GM23338 (cell line): Measurements from ENCODE around the gene RXRG. TPM values are rescaled to one million over a fixed set of nuclear protein-coding genes. Genes with fewer than 3 reads are reported as not detected.

ENCODE experiments used
- ATAC-seq: fragments of 200-7000 bp; cut with Tn5 transposase; 3 replicates; pipeline ENCODE4 v1.9.1; 2020
- DNase-seq: peaks from one replicate; pipeline ENCODE4 v3.0.0-alpha.2; 2015; ENCODE audit warnings: low spot score
- H2AFZ ChIP-seq: fragments of 200-600 bp; sonication (generic); 2 replicates; pipeline ENCODE4 v1.8.0; 2016; ENCODE audit warnings: antibody characterized with exemption, mild to moderate bottlenecking, moderate library complexity
- H3F3A ChIP-seq: fragments of 200-600 bp; sonication (generic); replicated peaks from 2 replicates; pipeline ENCODE4 v1.8.0; 2017; ENCODE audit warnings: antibody characterized with exemption, mixed run types, low read depth
- H3K27ac ChIP-seq: fragments of 200-600 bp; sonication (generic); 2 replicates; pipeline ENCODE4 v1.6.1; 2016; ENCODE audit warnings: low read depth
- H3K27me3 ChIP-seq: fragments of 200-600 bp; sonication (generic); 2 replicates; pipeline ENCODE4 v1.8.0; 2016; ENCODE audit warnings: mild to moderate bottlenecking, mixed run types, moderate library complexity; ENCODE audit not compliant: insufficient read depth
- H3K36me3 ChIP-seq: fragments of 200-600 bp; sonication (generic); 2 replicates; pipeline ENCODE4 v1.8.0; 2016; ENCODE audit warnings: mild to moderate bottlenecking; ENCODE audit not compliant: insufficient read depth
- H3K4me1 ChIP-seq: fragments of 200-600 bp; sonication (generic); 2 replicates; pipeline ENCODE4 v1.8.0; 2016; ENCODE audit warnings: mild to moderate bottlenecking, moderate library complexity; ENCODE audit not compliant: insufficient read depth
- H3K4me2 ChIP-seq: fragments of 200-600 bp; sonication (generic); 2 replicates; pipeline ENCODE4 v1.7.1; 2017; ENCODE audit warnings: mixed run types
- H3K4me3 ChIP-seq: fragments of 200-600 bp; sonication (generic); 2 replicates; pipeline ENCODE4 v1.6.1; 2016; ENCODE audit warnings: mixed run types
- H3K79me2 ChIP-seq: fragments of 200-600 bp; sonication (generic); replicated peaks from 2 replicates; pipeline ENCODE4 v1.8.0; 2017; ENCODE audit warnings: mild to moderate bottlenecking; ENCODE audit not compliant: insufficient read depth
- H3K9me2 ChIP-seq: fragments of 200-600 bp; sonication (generic); 2 replicates; pipeline ENCODE4 v1.8.0; 2017; ENCODE audit not compliant: insufficient read depth
- H4K20me1 ChIP-seq: fragments of 200-600 bp; sonication (generic); replicated peaks from 2 replicates; pipeline ENCODE4 v1.8.0; 2017; ENCODE audit warnings: mild to moderate bottlenecking; ENCODE audit not compliant: insufficient read depth
- H3K27ac Mint-ChIP-seq: 2 replicates; pipeline ENCODE4 v1.8.0; 2020; ENCODE audit warnings: inconsistent platforms, mild to moderate bottlenecking, moderate library complexity, mixed read lengths
- H3K27me3 Mint-ChIP-seq: 3 replicates; pipeline ENCODE4 v1.8.0; 2022; ENCODE audit warnings: low read depth, mild to moderate bottlenecking, moderate library complexity, mixed read lengths, inconsistent platforms; ENCODE audit not compliant: insufficient read depth, poor library complexity
- H3K36me3 Mint-ChIP-seq: 3 replicates; pipeline ENCODE4 v1.8.0; 2021; ENCODE audit warnings: low read depth, mild to moderate bottlenecking, inconsistent platforms, moderate library complexity, mixed read lengths
- H3K4me1 Mint-ChIP-seq: 3 replicates; pipeline ENCODE4 v1.8.0; 2020; ENCODE audit warnings: mild to moderate bottlenecking, inconsistent platforms, mixed read lengths
- H3K4me3 Mint-ChIP-seq: 3 replicates; pipeline ENCODE4 v1.8.0; 2021; ENCODE audit warnings: moderate library complexity, mild to moderate bottlenecking, inconsistent platforms, mixed read lengths
- H3K9me3 Mint-ChIP-seq: 3 replicates; pipeline ENCODE4 v1.8.0; 2020; ENCODE audit warnings: moderate library complexity, mild to moderate bottlenecking, inconsistent platforms, mixed read lengths
- EZH2 ChIP-seq: fragments of 200-600 bp; sonication (generic); IDR thresholded peaks from one replicate; pipeline ENCODE4 v1.8.0; 2017; ENCODE audit warnings: antibody characterized with exemption, mild to moderate bottlenecking, low read depth; ENCODE audit not compliant: unreplicated experiment
- EZH2phosphoT487 ChIP-seq: fragments of 200-600 bp; sonication (generic); IDR thresholded peaks from one replicate; pipeline ENCODE4 v1.8.1; 2018; ENCODE audit warnings: antibody characterized with exemption; ENCODE audit not compliant: unreplicated experiment
- NANOG ChIP-seq: IDR thresholded peaks from 2 replicates; pipeline ENCODE4 v1.6.1; 2016; ENCODE audit warnings: antibody characterized with exemption, borderline replicate concordance
- POLR2AphosphoS5 ChIP-seq: IDR thresholded peaks from 2 replicates; pipeline ENCODE4 v1.6.1; 2016; ENCODE audit warnings: antibody characterized with exemption, low read depth
- ZNF114 ChIP-seq: fragments of 250-450 bp; sonication (Bioruptor Pico); IDR thresholded peaks from 2 replicates; pipeline ENCODE4 v1.5.0; 2020; ENCODE audit warnings: mild to moderate bottlenecking, moderate library complexity
- ZNF331 ChIP-seq: fragments of 250-450 bp; sonication (Bioruptor Pico); IDR thresholded peaks from 2 replicates; pipeline ENCODE4 v1.5.0; 2020; ENCODE audit warnings: low read depth, mild to moderate bottlenecking, moderate library complexity
- polyA plus RNA-seq: library from polyadenylated mRNA; unstranded; fragments of >200 nt; fragmentation: Nextera tagmentation; extraction: Ambion mirVana; gene quantifications from 2 replicates; pipeline ENCODE4 v1.2.1, GENCODE V29; 2016
- total RNA-seq: library from RNA; depleted of rRNA; stranded (reverse); fragments of >200 nt; shearing (Covaris generic); gene quantifications from 2 replicates; pipeline ENCODE4 v1.2.3, GENCODE V29; 2014
- TF ChIP-seq, protein P1 (sequence below): IDR thresholded peaks from one replicate; pipeline ENCODE4 v1.6.1; 2018; ENCODE audit warnings: antibody characterized with exemption; ENCODE audit not compliant: unreplicated experiment
- TF ChIP-seq, protein P2 (sequence below): fragments of 250-450 bp; sonication (Bioruptor Pico); IDR thresholded peaks from 2 replicates; pipeline ENCODE4 v1.5.0; 2020; ENCODE audit warnings: mild to moderate bottlenecking, moderate library complexity

The RXRG gene
- total and polyA plus RNA-seq, 2 experiments from 2014 or later, result not detected

- H3K9me3 Mint-ChIP-seq, result no peaks in the 10 kb centered on the region
- no peaks in the 10 kb centered on the region for H3K27me3 ChIP-seq
- no peaks in the 10 kb centered on the region for H3F3A ChIP-seq
- H3K4me3 Mint-ChIP-seq, result no peak overlapping the region
- H3K27ac ChIP-seq, result no peak overlapping the region
- DNase-seq (no peak), ATAC-seq (no peak)
- H3K27ac Mint-ChIP-seq, result no peak overlapping the region
- H4K20me1 ChIP-seq, result no peaks in the 10 kb centered on the region
- no peaks in the 10 kb centered on the region for H3K4me1 ChIP-seq
- H3K9me2 ChIP-seq, result 0 out of 2 replicates have a peak, but pooled peaks cover 2% of the 10 kb centered on the region
- H3K79me2 ChIP-seq, result no peaks in the 10 kb centered on the region
- no peak for TF ChIP-seq EZH2phosphoT487
- TF ChIP-seq NANOG, result no peak
- TF ChIP-seq, protein P1, sequence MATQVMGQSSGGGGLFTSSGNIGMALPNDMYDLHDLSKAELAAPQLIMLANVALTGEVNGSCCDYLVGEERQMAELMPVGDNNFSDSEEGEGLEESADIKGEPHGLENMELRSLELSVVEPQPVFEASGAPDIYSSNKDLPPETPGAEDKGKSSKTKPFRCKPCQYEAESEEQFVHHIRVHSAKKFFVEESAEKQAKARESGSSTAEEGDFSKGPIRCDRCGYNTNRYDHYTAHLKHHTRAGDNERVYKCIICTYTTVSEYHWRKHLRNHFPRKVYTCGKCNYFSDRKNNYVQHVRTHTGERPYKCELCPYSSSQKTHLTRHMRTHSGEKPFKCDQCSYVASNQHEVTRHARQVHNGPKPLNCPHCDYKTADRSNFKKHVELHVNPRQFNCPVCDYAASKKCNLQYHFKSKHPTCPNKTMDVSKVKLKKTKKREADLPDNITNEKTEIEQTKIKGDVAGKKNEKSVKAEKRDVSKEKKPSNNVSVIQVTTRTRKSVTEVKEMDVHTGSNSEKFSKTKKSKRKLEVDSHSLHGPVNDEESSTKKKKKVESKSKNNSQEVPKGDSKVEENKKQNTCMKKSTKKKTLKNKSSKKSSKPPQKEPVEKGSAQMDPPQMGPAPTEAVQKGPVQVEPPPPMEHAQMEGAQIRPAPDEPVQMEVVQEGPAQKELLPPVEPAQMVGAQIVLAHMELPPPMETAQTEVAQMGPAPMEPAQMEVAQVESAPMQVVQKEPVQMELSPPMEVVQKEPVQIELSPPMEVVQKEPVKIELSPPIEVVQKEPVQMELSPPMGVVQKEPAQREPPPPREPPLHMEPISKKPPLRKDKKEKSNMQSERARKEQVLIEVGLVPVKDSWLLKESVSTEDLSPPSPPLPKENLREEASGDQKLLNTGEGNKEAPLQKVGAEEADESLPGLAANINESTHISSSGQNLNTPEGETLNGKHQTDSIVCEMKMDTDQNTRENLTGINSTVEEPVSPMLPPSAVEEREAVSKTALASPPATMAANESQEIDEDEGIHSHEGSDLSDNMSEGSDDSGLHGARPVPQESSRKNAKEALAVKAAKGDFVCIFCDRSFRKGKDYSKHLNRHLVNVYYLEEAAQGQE, result no peak
- TF ChIP-seq POLR2AphosphoS5, result no peak
- TF ChIP-seq, protein P2, sequence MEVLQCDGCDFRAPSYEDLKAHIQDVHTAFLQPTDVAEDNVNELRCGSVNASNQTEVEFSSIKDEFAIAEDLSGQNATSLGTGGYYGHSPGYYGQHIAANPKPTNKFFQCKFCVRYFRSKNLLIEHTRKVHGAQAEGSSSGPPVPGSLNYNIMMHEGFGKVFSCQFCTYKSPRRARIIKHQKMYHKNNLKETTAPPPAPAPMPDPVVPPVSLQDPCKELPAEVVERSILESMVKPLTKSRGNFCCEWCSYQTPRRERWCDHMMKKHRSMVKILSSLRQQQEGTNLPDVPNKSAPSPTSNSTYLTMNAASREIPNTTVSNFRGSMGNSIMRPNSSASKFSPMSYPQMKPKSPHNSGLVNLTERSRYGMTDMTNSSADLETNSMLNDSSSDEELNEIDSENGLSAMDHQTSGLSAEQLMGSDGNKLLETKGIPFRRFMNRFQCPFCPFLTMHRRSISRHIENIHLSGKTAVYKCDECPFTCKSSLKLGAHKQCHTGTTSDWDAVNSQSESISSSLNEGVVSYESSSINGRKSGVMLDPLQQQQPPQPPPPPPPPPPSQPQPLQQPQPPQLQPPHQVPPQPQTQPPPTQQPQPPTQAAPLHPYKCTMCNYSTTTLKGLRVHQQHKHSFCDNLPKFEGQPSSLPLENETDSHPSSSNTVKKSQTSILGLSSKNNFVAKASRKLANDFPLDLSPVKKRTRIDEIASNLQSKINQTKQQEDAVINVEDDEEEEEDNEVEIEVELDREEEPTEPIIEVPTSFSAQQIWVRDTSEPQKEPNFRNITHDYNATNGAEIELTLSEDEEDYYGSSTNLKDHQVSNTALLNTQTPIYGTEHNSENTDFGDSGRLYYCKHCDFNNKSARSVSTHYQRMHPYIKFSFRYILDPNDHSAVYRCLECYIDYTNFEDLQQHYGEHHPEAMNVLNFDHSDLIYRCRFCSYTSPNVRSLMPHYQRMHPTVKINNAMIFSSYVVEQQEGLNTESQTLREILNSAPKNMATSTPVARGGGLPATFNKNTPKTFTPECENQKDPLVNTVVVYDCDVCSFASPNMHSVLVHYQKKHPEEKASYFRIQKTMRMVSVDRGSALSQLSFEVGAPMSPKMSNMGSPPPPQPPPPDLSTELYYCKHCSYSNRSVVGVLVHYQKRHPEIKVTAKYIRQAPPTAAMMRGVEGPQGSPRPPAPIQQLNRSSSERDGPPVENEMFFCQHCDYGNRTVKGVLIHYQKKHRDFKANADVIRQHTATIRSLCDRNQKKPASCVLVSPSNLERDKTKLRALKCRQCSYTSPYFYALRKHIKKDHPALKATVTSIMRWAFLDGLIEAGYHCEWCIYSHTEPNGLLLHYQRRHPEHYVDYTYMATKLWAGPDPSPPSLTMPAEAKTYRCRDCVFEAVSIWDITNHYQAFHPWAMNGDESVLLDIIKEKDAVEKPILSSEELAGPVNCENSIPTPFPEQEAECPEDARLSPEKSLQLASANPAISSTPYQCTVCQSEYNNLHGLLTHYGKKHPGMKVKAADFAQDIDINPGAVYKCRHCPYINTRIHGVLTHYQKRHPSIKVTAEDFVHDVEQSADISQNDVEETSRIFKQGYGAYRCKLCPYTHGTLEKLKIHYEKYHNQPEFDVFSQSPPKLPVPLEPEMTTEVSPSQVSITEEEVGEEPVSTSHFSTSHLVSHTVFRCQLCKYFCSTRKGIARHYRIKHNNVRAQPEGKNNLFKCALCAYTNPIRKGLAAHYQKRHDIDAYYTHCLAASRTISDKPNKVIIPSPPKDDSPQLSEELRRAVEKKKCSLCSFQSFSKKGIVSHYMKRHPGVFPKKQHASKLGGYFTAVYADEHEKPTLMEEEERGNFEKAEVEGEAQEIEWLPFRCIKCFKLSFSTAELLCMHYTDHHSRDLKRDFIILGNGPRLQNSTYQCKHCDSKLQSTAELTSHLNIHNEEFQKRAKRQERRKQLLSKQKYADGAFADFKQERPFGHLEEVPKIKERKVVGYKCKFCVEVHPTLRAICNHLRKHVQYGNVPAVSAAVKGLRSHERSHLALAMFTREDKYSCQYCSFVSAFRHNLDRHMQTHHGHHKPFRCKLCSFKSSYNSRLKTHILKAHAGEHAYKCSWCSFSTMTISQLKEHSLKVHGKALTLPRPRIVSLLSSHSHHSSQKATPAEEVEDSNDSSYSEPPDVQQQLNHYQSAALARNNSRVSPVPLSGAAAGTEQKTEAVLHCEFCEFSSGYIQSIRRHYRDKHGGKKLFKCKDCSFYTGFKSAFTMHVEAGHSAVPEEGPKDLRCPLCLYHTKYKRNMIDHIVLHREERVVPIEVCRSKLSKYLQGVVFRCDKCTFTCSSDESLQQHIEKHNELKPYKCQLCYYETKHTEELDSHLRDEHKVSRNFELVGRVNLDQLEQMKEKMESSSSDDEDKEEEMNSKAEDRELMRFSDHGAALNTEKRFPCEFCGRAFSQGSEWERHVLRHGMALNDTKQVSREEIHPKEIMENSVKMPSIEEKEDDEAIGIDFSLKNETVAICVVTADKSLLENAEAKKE, result no peak
- TF ChIP-seq ZNF114 (CRISPR knock-in tag), result no peak
- no peak for TF ChIP-seq EZH2
- TF ChIP-seq ZNF331 (CRISPR knock-in tag), result no peak
- H3K4me3 ChIP-seq, result no peak overlapping the region
- H3K27me3 Mint-ChIP-seq, result peaks cover 2% of the 10 kb centered on the region
- no peak overlapping the region for H2AFZ ChIP-seq
- no peak overlapping the region for H3K4me2 ChIP-seq
- no peaks in the 10 kb centered on the region for H3K4me1 Mint-ChIP-seq
- H3K36me3 ChIP-seq, result no peaks in the 10 kb centered on the region
- no peaks in the 10 kb centered on the region for H3K36me3 Mint-ChIP-seq
Measured at GRCh38 chr1:165426745-165427144, 18.2 kb downstream of the RXRG start.
